DMS79 (cell line): ENCODE data around the gene GOPC.
A peak's percentile ranks its signal among the peaks of the same experiment; 100 is the strongest.
"Not testable (repeated sequence)": the region's sequence is repeated elsewhere in the genome, so short reads cannot be mapped to it uniquely, and the experiment has no call there.

Source experiments
- DNase-seq: peaks from one replicate; lab custom pipeline; 2025; lab: John Stamatoyannopoulos, UW

Gene GOPC

DNA sequence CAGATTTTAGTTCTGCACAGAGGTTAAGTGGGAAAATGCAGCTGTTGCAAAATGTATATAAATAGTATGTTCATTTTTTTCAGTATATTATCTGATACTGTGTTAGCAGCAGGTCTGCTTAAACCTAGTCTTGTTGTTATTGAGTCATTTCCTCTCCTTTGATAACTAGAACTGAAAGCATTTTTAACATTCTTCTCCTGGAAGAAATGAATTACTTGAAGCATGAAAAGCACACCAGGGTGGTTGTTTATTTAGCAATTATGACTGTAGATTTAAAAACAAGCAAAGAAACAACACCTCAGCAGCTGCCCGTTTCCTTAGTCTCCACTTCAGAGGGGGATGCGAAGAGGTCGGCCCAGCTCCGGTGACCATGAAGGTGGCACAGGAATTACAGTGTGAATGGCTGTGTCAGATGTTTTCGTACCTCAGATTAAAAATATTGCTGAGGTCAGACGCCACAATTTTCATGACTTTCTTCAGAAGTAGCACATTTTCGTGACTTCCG lies 53.5 kb downstream of the GOPC start:
- DNase-seq, result peak; percentile 40

DNA sequence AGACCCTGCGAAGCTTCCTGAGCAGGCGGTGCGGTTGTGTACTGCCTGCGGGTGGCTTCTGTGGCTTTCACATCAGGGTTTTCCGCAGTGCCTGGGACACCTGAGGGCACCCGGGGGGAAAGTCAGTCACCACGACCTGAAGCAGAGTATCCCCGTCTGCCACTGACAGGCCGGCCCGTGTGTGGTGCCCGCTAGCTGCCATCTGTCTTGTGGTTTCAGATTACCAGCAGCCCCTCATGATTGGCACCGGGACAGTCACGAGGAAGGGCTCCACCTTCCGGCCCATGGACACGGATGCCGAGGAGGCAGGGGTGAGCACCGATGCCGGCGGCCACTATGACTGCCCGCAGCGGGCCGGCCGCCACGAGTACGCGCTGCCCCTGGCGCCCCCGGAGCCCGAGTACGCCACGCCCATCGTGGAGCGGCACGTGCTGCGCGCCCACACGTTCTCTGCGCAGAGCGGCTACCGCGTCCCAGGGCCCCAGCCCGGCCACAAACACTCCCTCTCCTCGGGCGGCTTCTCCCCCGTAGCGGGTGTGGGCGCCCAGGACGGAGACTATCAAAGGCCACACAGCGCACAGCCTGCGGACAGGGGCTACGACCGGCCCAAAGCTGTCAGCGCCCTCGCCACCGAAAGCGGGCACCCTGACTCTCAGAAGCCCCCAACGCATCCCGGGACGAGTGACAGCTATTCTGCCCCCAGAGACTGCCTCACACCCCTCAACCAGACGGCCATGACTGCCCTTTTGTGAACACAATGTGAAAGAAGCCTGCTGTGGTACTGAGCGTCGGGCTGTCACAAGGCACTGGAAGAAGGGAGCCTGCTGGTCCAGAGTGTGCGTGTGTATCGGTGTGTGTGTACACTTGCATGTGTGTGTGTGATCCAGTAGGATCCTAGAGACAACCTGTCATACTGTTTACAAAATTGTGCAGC lies 54.4 kb downstream of the GOPC start:
- peak; percentile 16 for DNase-seq

GRCh38 chr6:117546674-117547073 lies 55.6 kb downstream of the GOPC start:
- DNase-seq, result no peak

- no peak for DNase-seq
Observed at GRCh38 chr6:117545161-117545595, 57.1 kb downstream of the GOPC start.

DNA sequence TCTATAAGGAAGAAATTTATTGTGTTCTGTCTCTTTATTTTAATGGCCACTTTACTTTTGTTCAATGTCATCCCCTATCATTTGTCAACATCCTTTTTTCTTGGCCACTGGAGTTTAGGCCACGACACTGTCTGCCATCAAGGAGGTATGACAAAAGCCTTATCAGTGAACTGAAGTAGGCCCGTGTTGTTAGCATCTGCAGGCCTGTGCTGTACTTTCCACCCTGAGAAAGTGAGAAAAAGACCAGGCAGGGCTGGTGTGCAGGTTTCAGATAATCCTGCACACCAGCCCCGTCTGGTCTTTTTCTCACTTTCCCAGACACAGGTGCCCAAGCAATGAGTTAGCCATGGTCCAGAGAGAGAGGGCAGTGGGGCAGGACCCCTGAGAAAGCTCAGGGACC lies 57.6 kb downstream of the GOPC start:
- no peak for DNase-seq

- DNase-seq, result no peak
Observed at GRCh38 chr6:117542493-117542892, 59.8 kb downstream of the GOPC start.

- DNase-seq, result no peak
Observed at GRCh38 chr6:117540670-117541069, 61.6 kb downstream of the GOPC start.

DNA sequence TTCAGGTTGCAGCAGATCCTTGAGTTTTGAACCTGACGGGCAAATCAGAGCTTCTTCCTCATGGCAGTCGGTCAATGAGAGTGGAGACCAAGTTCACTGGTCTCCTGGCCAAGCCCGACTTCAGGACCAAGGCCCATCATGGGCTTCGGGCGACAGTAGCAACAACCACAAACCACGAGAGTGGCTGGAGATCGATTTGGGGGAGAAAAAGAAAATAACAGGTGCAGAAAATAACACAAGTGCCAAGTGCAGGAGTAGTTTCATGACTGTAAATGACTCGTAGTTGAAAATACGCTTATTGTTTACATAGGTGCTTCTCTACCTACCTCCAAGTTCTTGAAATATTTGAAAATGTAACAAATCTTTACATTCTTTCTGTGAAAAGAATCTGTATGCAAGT lies 63.7 kb downstream of the GOPC start:
- DNase-seq, result no peak

DNA sequence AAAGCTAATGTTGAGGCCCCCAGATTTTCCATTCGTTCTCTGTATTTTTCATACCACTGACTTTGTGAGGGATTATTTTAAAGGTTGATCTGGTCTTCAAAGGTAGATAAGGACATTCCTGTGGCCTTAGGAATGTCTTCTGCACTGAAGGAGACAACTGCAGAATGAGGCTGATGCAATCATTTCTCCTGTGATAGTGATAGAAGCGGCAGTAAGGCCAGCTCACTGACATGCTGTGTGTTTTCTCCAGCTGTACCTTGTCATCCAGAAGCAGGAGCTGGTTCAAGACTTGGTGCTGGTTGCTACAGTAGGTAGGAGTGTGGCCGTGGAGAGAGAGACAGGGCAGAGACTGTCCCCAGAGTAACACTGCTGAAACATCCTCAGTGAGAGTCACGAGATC lies 66.0 kb downstream of the GOPC start:
- DNase-seq, result no peak

DNA sequence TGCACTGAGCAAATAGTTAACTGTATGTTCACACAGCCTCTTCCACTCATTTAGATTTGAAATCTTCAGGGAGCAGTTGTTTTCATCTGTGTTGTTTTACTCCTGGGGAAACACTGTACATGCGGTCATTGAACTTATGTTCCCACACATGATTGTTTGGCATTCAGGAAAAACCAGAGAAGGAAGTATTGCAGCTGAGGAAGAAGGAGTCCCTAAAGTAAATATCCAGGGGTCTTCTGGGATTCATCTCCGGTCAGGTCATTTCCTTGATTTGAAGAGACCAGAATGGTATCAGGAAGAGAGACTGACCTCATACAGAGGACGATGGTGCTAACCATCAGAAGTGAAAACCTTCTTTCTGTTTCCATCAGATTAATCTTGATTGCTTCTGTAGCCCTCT lies 67.3 kb downstream of the GOPC start:
- DNase-seq, result no peak

GRCh38 chr6:117533775-117534174 lies 68.5 kb downstream of the GOPC start:
- no peak for DNase-seq

DNA sequence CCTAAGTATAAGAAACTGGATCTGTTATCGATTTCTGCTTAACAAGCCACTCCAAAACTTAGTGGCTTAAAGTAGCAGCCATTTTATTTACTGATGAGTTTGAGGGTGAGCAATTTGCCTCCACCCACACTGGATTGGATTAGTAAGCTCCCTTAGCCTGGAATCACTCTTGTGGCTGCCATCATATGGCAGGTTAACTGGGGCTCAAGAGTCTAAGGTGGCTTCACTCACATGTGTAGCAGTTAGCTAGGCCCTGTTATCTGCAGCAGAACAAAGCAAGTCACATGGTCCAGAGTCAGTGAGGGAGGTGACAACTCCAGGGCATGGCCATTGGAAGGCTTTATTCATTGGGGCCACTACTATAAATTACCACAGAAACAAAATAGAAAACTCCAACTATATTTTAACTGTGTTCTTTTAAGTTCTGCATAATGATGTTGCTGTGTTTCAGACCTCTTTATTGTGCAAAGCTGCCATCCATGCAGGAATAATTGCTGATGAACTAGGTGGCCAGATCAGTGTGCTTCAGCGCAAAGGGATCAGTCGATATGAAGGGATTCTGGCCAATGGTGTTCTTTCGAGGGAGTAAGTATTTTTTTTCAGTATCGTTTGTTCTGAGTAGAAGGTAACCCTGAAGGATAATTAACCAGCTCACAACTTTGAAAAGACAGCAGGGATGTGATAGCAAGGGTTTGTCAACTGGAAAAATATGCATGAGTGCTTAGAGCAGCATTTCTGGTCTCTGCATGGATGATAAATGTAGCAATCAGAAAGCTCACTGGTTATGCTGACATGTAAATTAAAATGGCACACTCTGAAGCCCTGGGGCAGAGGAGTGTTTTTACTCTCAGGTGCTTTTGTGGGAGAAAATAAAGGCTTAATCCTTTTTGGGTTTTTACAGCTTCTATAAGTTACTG lies 70.2 kb downstream of the GOPC start:
- no peak for DNase-seq

DNA sequence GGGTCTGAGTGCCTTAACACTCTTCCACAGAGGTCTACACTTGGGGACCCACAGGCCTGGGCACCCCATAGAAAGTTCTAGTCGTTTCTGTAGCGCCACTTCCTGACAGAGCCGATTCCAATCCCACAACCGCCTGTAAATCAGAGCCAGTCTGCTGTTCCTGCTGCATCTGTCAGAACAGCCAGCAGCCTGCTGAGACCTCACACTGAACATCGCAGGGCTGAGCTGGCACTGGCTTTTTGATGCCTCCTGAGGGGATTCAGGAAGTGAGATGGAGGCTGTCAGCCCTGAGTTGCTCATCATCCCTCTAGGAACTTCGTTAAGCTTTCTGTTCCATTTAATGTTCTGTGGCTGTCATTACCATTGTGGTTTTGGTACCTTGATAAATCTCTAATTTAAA lies 71.0 kb downstream of the GOPC start:
- no peak for DNase-seq

DNA sequence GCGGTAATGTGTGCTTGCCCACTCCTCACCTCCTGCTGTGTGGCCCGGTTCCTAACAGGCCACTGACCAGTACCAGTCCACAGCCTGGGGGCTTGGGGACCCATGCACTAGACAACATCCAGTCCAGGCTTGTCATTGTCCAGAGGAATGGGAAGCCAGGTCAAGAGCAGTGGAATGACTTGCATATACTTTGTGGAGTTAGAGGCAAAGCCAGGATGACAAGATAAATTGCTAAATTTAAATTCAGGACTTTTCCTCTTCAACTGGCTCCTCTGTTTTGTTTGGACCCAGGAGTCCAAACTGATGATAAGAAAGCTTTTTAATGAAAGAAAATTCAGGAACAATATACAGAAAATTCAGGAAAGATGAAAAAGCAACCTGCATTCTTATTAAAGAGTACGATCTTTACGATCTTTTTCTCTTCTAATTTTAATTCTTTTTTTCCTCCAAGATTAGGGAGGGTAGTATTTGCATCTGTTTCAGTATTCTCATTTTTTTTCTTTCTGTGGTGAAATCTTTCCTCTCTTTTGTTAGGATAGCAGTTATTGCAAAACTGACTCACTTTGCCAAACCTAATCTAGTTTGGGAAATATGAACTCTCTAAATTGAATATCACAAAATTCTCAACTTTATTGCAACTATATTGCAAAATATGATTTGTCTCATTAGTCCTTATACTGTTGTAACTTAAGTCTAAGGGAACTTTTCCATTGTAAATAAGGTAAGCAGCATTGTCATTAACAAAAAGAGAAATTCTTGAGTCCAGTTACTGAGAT lies 71.7 kb downstream of the GOPC start:
- DNase-seq, result no peak

- DNase-seq, result no peak
Observed at GRCh38 chr6:117525607-117526006, 76.7 kb downstream of the GOPC start.

DNA sequence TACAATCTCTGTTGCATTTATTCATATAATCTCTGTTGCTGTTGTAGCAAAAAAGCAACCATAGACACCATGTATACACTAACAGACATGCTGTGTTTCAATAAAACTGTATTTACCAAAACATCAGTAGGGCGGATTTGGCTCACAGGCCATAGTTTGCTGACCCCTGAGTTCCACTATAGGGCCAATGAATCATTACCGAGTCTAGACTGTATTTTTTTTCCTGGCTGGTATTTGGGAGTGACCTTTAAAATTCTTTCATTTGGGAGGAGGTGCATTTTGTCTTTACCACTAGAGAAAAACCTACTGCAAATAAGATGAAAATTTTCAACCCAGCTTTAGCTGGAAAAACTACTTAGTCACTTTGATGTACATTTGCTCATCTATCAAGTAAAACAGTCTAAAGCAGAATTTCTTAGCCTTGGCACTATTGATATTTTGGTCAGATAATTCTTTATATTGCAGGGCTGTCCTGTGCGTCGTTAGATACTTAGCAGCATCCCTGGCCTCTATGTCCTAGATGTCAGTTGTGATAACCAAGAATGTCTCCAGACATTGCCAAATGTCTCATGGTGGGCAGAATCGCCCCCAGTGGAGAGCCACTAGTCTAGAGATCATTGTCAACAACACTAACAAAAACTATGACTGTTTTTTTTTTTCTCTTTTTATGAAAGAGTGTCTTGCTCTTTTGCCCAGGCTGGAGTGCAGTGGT lies 80.4 kb downstream of the GOPC start:
- no peak for DNase-seq

DNA sequence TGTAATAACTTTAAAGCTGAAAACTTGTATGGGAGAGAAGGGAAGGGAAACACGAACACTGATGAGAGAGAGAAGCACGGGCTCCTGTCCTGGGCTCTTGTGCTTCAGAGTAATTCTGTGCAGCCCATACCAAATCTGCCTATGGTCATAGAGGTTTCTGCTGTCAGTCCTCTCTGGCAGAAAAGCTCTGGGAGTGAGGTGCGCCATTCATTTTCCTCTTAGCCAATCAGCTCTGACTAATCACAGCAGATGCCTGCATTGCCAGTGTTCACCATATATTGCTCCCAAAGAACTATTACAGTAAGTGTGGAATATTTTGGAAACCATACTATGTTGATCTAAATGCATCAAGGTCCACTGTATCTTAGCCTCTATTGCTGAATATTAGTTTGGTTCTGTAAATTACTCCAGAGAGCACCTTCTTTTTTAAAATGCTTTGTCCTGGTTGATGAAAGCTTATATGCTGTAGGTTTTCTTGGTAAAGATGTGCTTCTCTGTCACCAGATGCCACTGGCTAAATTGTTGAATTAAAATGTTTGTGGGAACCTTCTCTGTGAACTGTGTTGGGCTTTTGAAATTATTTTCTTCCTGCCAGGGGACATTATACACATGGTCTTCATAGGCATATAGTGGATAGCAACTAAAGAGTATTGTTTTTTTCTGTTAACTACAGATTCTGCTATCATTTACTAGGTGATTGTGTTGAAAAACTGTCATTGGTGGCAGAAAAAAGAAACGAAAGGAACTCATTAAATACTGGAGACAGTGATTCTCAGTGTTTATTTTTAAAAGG lies 81.5 kb downstream of the GOPC start:
- no peak for DNase-seq

- no peak for DNase-seq
Observed at GRCh38 chr6:117518870-117519269, 83.4 kb downstream of the GOPC start.

DNA sequence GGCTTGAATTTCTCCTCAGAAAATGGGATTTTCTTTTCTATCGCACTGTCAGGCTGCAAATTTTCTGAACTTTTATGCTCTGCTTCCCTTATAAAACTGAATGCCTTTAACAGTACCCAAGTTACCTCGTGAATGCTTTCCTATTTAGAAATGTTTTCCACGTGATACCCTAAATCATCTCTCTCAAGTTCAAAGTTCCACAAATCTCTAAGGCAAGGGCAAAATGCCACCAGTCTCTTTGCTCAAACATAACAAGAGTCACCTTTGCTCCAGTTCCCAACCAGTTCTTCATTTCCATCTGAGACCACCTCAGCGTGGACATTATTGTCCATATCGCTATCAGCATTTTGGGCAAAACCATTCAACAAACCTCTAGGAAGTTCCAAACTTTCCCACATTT lies 84.3 kb downstream of the GOPC start:
- DNase-seq, result not testable (repeated sequence)

GRCh38 chr6:117515326-117515725 lies 87.0 kb downstream of the GOPC start:
- no peak for DNase-seq
